KMS-11 (cell line): ENCODE measurements around the gene GRM8.

ENCODE experiments used
- H2AFZ ChIP-seq: fragments of 200-600 bp; sonication (generic); 2 replicates; pipeline ENCODE4 v1.6.1; 2016; ENCODE audit warnings: antibody characterized with exemption, mixed run types, low read depth
- H3K27ac ChIP-seq: fragments of 200-600 bp; sonication (generic); 2 replicates; pipeline ENCODE4 v1.6.1; 2016; ENCODE audit warnings: mild to moderate bottlenecking, mixed run types
- H3K27me3 ChIP-seq: fragments of 200-600 bp; sonication (generic); 2 replicates; pipeline ENCODE4 v1.6.1; 2017; ENCODE audit warnings: mild to moderate bottlenecking, low read depth, mixed run types, moderate library complexity; ENCODE audit not compliant: insufficient read depth
- H3K36me3 ChIP-seq: fragments of 200-600 bp; sonication (generic); 2 replicates; pipeline ENCODE4 v1.6.1; 2017; ENCODE audit warnings: mild to moderate bottlenecking, mixed run types; ENCODE audit not compliant: insufficient read depth
- H3K4me1 ChIP-seq: fragments of 200-600 bp; sonication (generic); 2 replicates; pipeline ENCODE4 v1.6.1; 2016; ENCODE audit warnings: mild to moderate bottlenecking, low read depth, mixed run types; ENCODE audit not compliant: poor library complexity, severe bottlenecking
- H3K4me2 ChIP-seq: fragments of 200-600 bp; sonication (generic); 2 replicates; pipeline ENCODE4 v1.7.0; 2016; ENCODE audit warnings: mild to moderate bottlenecking, mixed run types
- H3K4me3 ChIP-seq: fragments of 200-600 bp; sonication (generic); IDR thresholded peaks from 2 replicates; pipeline ENCODE4 v1.6.1; 2017; ENCODE audit warnings: low read depth, low read length, mixed read lengths; ENCODE audit not compliant: insufficient read depth
- H3K79me2 ChIP-seq: fragments of 200-600 bp; sonication (generic); 2 replicates; pipeline ENCODE4 v1.6.1; 2016; ENCODE audit warnings: low read depth, mixed run types; ENCODE audit not compliant: insufficient read depth
- H3K9ac ChIP-seq: fragments of 200-600 bp; sonication (generic); 2 replicates; pipeline ENCODE4 v1.6.1; 2016; ENCODE audit warnings: mild to moderate bottlenecking, mixed run types
- H4K20me1 ChIP-seq: fragments of 200-600 bp; sonication (generic); 2 replicates; pipeline ENCODE4 v1.6.1; 2016; ENCODE audit warnings: mild to moderate bottlenecking, mixed run types; ENCODE audit not compliant: insufficient read depth
- CTCF ChIP-seq: fragments of 200-600 bp; sonication (generic); conservative IDR thresholded peaks from 2 replicates; pipeline ENCODE4 v1.6.1; 2017; ENCODE audit warnings: low read depth, mild to moderate bottlenecking, antibody characterized with exemption, low read length, moderate library complexity, mixed read lengths

GRM8 gene

GRCh38 chr7:126635545-126635944 is 617.2 kb downstream of the GRM8 start:
- Histone ChIP-seq H2AFZ (no peak overlapping the region), H3K4me3 (no peak overlapping the region), H3K27ac (no peak overlapping the region), H3K9ac (no peak overlapping the region), H3K27me3 (no peaks in the 10 kb centered on the region), H3K79me2 (no peaks in the 10 kb centered on the region), H3K4me1 (no peaks in the 10 kb centered on the region), H3K36me3 (no peaks in the 10 kb centered on the region), H3K4me2 (no peak overlapping the region), H4K20me1 (no peaks in the 10 kb centered on the region)
- TF ChIP-seq CTCF = no peak

GRCh38 chr7:126608339-126608776 is 644.4 kb downstream of the GRM8 start:
- no peak overlapping the region for H2AFZ ChIP-seq
- TF ChIP-seq CTCF = peak; percentile 71
- H3K36me3 ChIP-seq = no peaks in the 10 kb centered on the region
- H3K27ac ChIP-seq = no peak overlapping the region
- H4K20me1 ChIP-seq = no peaks in the 10 kb centered on the region
- H3K9ac ChIP-seq = no peak overlapping the region
- no peaks in the 10 kb centered on the region for H3K27me3 ChIP-seq
- no peak overlapping the region for H3K4me3 ChIP-seq
- H3K4me1 ChIP-seq = no peaks in the 10 kb centered on the region
- H3K4me2 ChIP-seq = no peak overlapping the region
- no peaks in the 10 kb centered on the region for H3K79me2 ChIP-seq

- no peaks in the 10 kb centered on the region for H3K36me3 ChIP-seq
- H3K4me1 ChIP-seq = no peaks in the 10 kb centered on the region
- no peaks in the 10 kb centered on the region for H4K20me1 ChIP-seq
- H3K27ac ChIP-seq = no peak overlapping the region
- H3K9ac ChIP-seq = no peak overlapping the region
- H3K79me2 ChIP-seq = no peaks in the 10 kb centered on the region
- H3K4me3 ChIP-seq = no peak overlapping the region
- no peak overlapping the region for H2AFZ ChIP-seq
- H3K4me2 ChIP-seq = no peak overlapping the region
- H3K27me3 ChIP-seq = no peaks in the 10 kb centered on the region
- TF ChIP-seq CTCF = no peak
Measured at GRCh38 chr7:126606331-126606730, 646.4 kb downstream of the GRM8 start.

- no peaks in the 10 kb centered on the region for H4K20me1 ChIP-seq
- no peaks in the 10 kb centered on the region for H3K4me1 ChIP-seq
- H3K27ac ChIP-seq = no peak overlapping the region
- no peak overlapping the region for H2AFZ ChIP-seq
- TF ChIP-seq CTCF = no peak
- no peak overlapping the region for H3K4me3 ChIP-seq
- no peaks in the 10 kb centered on the region for H3K27me3 ChIP-seq
- H3K79me2 ChIP-seq = no peaks in the 10 kb centered on the region
- no peaks in the 10 kb centered on the region for H3K36me3 ChIP-seq
- no peak overlapping the region for H3K9ac ChIP-seq
- H3K4me2 ChIP-seq = no peak overlapping the region
Measured at GRCh38 chr7:126605553-126605952, 647.2 kb downstream of the GRM8 start.

GRCh38 chr7:126605056-126605455 is 647.7 kb downstream of the GRM8 start:
- Histone ChIP-seq H2AFZ (no peak overlapping the region), H3K4me1 (no peaks in the 10 kb centered on the region), H3K9ac (no peak overlapping the region), H3K36me3 (no peaks in the 10 kb centered on the region), H3K4me3 (no peak overlapping the region), H4K20me1 (no peaks in the 10 kb centered on the region), H3K27me3 (no peaks in the 10 kb centered on the region), H3K79me2 (no peaks in the 10 kb centered on the region), H3K4me2 (no peak overlapping the region), H3K27ac (no peak overlapping the region)
- no peak for TF ChIP-seq CTCF
